GM21390 (cell line): ENCODE data around the gene CD22.
A peak's percentile ranks its signal among the peaks of the same experiment; 100 is the strongest.

Source experiments
- ATAC-seq: cut with Tn5 transposase; IDR thresholded peaks from one replicate; pipeline ENCODE4 v1.9.1; 2021; ENCODE audit not compliant: unreplicated experiment

Gene CD22

GRCh38 chr19:35313587-35313986 lies 15.4 kb upstream of the CD22 start:
- ATAC-seq, result no peak

- ATAC-seq, result no peak
These were observed 15.0 kb upstream of the CD22 start for GRCh38 chr19:35314031-35314430.

GRCh38 chr19:35314858-35315470 lies 14.0 kb upstream of the CD22 start:
- ATAC-seq, result no peak

- no peak for ATAC-seq
These were observed 13.1 kb upstream of the CD22 start for GRCh38 chr19:35315883-35316282.

GRCh38 chr19:35316560-35316959 lies 12.4 kb upstream of the CD22 start:
- ATAC-seq, result no peak

- no peak for ATAC-seq
These were observed 11.4 kb upstream of the CD22 start for GRCh38 chr19:35317464-35318043.

- ATAC-seq, result no peak
These were observed 10.1 kb upstream of the CD22 start for GRCh38 chr19:35318679-35319448.

- ATAC-seq, result no peak
These were observed 8.8 kb upstream of the CD22 start for GRCh38 chr19:35320065-35320713.

GRCh38 chr19:35321291-35321690 lies 7.7 kb upstream of the CD22 start:
- ATAC-seq, result no peak

GRCh38 chr19:35322014-35322413 lies 7.0 kb upstream of the CD22 start:
- ATAC-seq, result no peak

GRCh38 chr19:35327642-35328041 lies 1.3 kb upstream of the CD22 start:
- no peak for ATAC-seq

- ATAC-seq, result no peak
These were observed 336 bp downstream of the CD22 start for GRCh38 chr19:35329323-35329722.

- peak; percentile 37 for ATAC-seq
These were observed 1.5 kb downstream of the CD22 start for GRCh38 chr19:35330475-35330874.

GRCh38 chr19:35331551-35332214 lies 2.7 kb downstream of the CD22 start:
- ATAC-seq, result no peak

GRCh38 chr19:35332817-35333216 lies 3.8 kb downstream of the CD22 start:
- no peak for ATAC-seq

- no peak for ATAC-seq
These were observed 5.3 kb downstream of the CD22 start for GRCh38 chr19:35334144-35334753.

GRCh38 chr19:35336166-35336955 lies 7.4 kb downstream of the CD22 start:
- no peak for ATAC-seq

- no peak for ATAC-seq
These were observed 8.4 kb downstream of the CD22 start for GRCh38 chr19:35337097-35337983.

GRCh38 chr19:35337984-35338296 lies 9.0 kb downstream of the CD22 start:
- no peak for ATAC-seq
